Measurements from ENCODE around the gene ATXN7.
A peak's percentile ranks its signal among the peaks of the same experiment; 100 is the strongest.

ATXN7 gene

GRCh38 chr3:63905731-63906620 lies 42.3 kb downstream of the ATXN7 start:
- no peak for DNase-seq (ENCODE audit: low spot score)

GRCh38 chr3:63908081-63908736 lies 44.5 kb downstream of the ATXN7 start:
- peak; percentile 49 for DNase-seq (ENCODE audit: low spot score)

GRCh38 chr3:63908776-63909175 lies 45.1 kb downstream of the ATXN7 start:
- no peak for DNase-seq (ENCODE audit: low spot score)

- DNase-seq (ENCODE audit: low spot score) = no peak
Observed at GRCh38 chr3:63909431-63909830, 45.8 kb downstream of the ATXN7 start.

- no peak for DNase-seq (ENCODE audit: low spot score)
Observed at GRCh38 chr3:63910001-63910400, 46.3 kb downstream of the ATXN7 start.

DNA sequence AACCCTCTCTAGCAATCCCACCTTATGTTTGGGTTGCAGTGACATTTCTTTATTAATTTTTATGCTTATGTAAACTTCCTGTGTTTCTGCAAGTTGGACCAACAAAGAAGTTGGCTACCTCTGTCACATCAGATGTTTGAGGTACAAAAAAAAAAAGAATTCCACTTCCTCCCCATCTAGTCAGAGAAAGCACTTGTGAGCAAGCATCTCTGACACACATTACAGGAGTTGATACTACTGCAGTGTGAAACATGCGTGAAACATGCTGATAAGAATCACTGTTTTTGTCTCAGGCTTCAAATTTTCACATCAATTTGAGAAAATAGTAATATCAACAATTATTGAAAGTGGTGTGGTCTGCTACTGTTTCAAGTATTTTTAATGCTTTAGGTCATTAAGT lies 47.2 kb downstream of the ATXN7 start:
- peak; percentile 72 for DNase-seq (ENCODE audit: low spot score)

DNA sequence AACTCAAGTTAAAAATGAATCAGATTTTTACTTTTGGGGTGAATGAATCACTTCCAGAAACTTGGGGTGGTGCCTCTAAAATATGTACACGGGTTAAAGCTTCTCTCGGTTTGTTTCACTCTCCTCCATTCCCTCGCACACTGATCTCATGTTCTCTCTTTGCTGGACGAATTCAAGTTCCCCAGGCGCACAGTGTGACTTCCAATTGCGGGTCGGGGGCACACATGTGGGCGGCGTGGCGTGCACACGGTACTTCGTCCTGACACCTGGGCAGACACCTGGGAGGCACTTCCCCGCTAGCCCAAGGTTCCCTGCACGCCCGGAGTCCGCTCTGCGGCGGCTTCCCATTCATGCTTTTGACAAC lies 47.8 kb downstream of the ATXN7 start:
- DNase-seq (ENCODE audit: low spot score) = peak; percentile 70

GRCh38 chr3:63911873-63912767 lies 48.5 kb downstream of the ATXN7 start, which contains the start of gene SCAANT1:
Gene SCAANT1, minus strand, starts transcription at chr3:63912383.
- DNase-seq (ENCODE audit: low spot score) = peak; percentile 89

DNA sequence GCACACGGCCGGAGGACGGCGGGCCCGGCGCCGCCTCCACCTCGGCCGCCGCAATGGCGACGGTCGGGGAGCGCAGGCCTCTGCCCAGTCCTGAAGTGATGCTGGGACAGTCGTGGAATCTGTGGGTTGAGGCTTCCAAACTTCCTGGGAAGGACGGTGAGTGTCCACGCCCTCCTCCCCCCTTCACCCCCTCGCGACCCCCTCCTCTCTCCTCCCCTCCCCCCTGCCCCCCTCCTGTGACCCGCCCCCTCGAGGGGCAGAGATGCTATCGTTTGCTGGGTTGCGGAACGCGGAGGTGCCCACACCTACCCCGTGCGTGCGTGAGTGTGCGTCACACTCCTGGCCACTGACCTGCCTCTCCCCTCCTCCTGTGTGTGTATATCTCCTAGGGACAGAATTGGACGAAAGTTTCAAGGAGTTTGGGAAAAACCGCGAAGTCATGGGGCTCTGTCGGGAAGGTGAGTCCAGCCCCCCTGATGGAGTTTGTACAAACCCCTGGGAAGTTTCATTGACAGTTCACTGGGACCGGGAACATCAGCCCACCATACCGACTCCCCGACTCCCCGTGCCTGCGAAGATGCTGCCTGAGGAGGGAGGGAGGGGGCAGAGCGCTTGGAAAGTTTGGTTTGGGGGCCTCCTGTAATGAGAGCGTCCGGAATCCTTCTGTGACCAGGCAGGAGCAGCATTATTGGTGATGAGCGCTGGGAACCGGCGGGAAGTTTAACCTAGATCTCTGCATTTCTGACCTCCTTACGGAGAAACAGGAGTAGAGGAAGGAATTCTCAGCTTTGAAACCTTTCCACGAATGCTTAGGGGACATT lies 49.3 kb downstream of the ATXN7 start:
- peak; percentile 64 for DNase-seq (ENCODE audit: low spot score)

DNA sequence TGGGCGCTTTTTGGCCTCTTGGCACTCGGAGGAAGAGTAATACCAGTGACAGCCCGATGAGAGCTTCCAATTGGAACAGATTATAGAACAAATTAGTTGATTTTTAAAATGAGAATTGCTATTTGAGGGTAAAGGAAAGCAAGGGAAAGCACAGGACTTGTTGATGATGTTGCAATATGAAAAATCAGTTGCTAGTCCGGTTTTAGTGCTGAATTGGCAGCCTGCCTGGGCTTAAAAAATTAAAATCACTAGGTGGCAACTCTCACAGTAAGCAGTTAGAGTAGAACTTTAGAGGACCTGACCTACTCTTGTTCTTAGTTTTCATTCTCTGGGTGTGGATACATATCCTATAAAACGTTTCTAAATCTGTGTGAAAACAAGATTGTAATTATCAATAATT lies 50.6 kb downstream of the ATXN7 start:
- DNase-seq (ENCODE audit: low spot score) = peak; percentile 19

- no peak for DNase-seq (ENCODE audit: low spot score)
Observed at GRCh38 chr3:63918321-63918720, 54.7 kb downstream of the ATXN7 start.

GRCh38 chr3:63920001-63920400 lies 56.3 kb downstream of the ATXN7 start:
- DNase-seq (ENCODE audit: low spot score) = peak; percentile 18

DNA sequence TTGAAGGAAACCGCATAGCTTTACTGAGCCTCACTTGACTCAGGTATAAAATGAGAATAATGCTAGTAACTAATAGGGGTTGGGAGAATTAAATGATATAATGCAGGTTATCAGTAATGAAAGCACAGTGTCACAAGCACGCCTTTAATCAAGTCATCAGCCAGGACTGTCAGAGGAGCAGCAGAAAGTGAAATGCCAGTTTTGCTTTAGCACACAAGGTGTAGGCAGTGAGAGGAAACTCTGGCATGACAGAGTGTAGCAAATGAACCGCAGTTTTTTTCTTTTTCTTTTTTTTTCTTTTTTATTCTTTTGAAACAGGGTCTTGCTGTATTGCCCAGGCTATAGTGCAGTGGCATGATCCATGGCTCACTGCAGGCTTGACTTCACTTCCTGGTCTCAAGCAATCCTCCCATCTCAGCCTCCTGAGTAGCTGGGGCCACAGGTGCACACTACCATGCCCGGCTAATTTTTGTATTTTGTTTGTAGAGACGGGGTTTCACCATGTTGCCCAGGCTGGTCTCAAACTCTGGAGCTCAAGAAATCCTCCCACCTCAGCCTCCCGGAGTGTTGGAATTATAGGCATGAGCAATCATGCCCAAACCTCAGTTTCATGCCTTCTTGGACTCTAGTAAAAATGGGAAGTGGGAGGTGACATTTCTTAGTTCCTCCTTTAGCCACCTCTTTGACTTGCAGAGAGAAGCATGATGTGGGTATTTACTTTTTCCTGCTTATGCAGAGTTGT lies 58.2 kb downstream of the ATXN7 start:
- DNase-seq (ENCODE audit: low spot score) = no peak

DNA sequence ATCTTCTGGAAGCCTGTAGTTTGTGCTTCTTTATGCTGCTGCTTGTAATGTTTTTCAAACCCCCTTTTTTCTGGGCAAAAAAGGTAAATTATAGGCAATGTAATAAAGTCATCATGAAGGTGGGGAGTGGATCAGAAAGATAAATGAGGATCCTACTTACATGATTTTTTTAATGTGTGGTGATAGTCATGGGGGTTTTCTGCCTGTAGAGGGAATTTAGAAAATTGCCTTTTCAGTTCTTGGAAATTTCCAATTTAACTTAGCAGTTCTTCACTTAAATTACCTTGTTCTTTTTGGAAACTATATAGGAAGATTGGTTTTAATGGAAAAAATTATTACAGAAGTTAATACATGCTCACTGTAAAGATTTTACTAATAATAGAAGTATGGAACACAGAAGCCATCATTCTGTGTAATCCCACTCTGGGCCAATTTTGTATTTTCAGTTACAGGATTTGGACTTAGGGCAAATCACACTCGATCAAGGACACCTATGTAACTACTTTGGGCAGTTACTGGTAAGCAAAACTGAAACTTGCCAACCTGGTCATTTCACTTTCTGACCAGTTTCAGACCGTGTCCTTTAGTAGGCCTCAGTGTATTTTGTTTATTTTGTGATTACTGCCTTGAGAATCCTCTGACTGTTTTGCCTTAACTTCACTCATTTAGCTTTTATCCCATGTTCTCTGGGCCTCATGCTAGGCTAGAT lies 59.0 kb downstream of the ATXN7 start:
- no peak for DNase-seq (ENCODE audit: low spot score)

DNA sequence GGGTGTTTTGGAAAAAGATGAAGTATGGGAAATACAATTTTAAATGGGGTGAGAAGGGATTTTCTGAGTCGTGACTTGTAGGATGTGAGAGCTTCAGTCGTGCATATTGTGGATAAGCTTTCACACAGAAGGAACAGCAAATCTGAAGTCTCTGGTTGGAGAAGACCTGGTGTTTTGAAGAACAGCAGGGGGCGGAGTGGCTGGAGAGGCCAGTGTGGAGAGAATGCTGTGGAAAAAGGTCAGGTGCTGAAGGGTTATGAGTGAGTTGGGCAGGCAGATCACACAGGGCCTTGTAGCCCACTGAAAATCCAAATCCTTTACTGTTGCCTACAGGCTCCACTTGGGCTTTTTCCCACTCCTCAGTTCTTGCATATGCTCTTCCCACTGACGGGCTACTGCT lies 62.6 kb downstream of the ATXN7 start:
- DNase-seq (ENCODE audit: low spot score) = no peak

DNA sequence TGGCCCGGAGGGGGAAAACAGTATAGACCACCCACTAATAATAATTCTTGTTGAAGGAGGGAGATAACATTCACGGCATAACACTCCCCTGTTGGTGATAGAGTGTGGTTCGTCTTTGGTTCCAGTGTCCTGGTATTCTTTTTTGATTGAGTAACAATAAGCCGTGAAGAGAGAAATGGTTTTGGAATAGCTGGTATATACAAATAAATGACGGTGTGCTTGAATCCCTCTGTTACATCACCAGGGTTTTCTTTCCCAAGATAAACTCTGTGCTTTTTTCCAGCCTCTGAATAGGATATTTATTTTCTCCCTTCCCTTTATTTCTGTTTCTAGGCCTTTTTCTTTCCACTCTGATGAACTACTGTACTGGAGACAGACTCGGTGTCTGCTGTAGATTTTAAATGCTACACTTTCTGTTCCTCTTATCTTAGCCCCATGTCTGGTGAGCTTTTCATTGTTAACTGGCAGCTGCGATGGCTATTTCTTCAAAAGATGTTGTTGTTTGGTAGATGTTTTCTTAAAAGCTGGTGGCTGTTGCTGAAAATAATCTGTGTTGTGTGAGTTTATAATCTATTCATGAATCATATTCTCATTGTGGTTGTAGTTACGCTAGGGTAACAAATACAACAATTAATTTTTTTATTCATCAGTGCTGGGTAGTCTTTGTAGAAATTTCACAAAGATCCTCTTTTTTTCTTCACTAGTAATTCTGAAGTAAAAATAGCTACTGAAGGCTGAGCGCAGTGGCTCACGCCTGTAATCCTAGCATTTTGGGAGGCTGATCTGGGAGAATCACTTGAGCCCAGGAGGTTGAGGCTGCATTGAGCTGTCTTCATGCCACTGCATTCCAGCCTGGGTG lies 64.0 kb downstream of the ATXN7 start:
- no peak for DNase-seq (ENCODE audit: low spot score)

- no peak for DNase-seq (ENCODE audit: low spot score)
Observed at GRCh38 chr3:63931290-63931689, 67.6 kb downstream of the ATXN7 start.

DNA sequence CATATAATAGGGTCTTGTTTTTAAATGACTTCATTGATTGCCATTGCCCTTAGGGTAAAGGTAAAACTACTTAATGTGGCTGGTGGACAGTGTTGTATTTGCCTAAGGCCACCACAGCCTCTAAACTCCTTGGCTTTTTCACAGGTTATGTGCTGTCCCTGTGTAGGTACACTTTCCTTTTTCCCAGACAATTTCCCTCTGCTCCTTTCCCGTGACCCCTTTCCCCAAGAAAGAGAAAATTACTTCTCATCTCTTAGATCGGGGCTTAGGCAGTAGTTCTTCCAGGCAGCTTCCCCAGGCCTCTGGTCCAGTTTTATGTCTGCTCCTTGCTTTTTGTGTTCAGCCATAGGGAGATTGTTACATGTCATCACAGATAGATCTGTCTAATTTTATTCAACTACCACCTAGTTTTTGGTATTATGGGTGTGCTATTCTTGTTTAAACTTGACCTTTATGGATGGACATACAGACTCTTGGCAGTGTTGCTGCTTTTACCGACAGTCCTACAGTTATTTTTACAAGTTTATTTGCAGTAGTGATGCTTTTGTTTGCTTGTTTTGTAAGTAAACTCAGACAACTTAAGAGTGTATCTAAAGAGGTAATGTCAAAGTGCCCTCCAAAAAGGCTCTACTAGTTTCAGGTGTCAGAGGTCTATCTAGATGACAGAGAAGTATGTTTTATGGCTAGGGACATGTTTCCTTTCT lies 69.0 kb downstream of the ATXN7 start:
- no peak for DNase-seq (ENCODE audit: low spot score)

DNA sequence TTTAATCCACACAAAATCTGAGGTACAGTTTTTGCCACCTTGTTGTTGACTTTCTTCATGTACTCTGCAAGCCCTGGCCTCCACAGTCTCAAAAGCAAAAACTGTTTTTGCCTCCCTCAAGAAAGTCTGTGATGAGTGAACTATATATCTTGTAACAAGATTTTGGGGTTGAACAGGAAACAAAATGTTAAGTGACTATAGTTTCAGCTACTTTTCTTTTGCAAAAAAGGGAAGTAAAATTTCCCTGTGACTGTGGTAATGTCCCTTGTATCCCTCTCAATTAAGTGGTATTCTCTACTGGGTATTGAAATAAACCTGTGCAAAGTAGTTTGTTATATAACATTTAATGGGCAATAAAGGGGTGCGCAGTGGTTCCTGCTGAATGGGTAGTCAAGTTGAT lies 69.8 kb downstream of the ATXN7 start:
- no peak for DNase-seq (ENCODE audit: low spot score)

All from RKO (cell line).